Heart right ventricle (tissue), 16 donors: ENCODE measurements around the gene LPP. TPM values are rescaled to one million over a fixed set of nuclear protein-coding genes. Genes with fewer than 3 reads are reported as not detected.

Experiments
- ATAC-seq, 8 donors: fragments of 200-7000 bp; cut with Tn5 transposase; one replicate each; pipeline ENCODE4 v1.9.1; 2020; ENCODE audit warnings: mild to moderate bottlenecking in 8 of 8, moderate library complexity in 8 of 8, moderate number of reproducible peaks in 1 of 8
- DNase-seq, 2 donors: peaks; one replicate each; pipeline ENCODE4 v3.0.0-alpha.2; 2020
- H3K27ac ChIP-seq, 10 donors: fragments of 200-600 bp; sonication (generic) in 2 of 10; one replicate each; pipeline versions ENCODE4 v1.5.0 to v1.8.0; 2020 to 2022; ENCODE audit warnings: mild to moderate bottlenecking in 3 of 10
- H3K27me3 ChIP-seq, 7 donors: fragments of 200-600 bp; one replicate each; pipeline ENCODE4 v1.8.0; 2021 to 2022; ENCODE audit warnings: mild to moderate bottlenecking in 2 of 7
- H3K36me3 ChIP-seq, 9 donors: fragments of 200-600 bp; sonication (generic) in 1 of 9; one replicate each; pipeline versions ENCODE4 v1.5.0 to v1.8.0; 2020 to 2022; ENCODE audit warnings: mild to moderate bottlenecking in 2 of 9
- H3K4me1 ChIP-seq, 9 donors: fragments of 200-600 bp; sonication (generic) in 1 of 9; one replicate each; pipeline versions ENCODE4 v1.5.0 to v1.8.0; 2020 to 2022; ENCODE audit warnings: mild to moderate bottlenecking in 4 of 9
- H3K4me3 ChIP-seq, 10 donors: fragments of 200-600 bp; sonication (generic) in 2 of 10; one replicate each; pipeline versions ENCODE4 v1.5.0 to v1.8.0; 2020 to 2022; ENCODE audit warnings: mild to moderate bottlenecking in 7 of 10, moderate library complexity in 2 of 10
- H3K9me3 ChIP-seq, 11 donors: fragments of 200-600 bp in 10 of 11; sonication (generic) in 2 of 11; one replicate each; pipeline versions ENCODE4 v1.5.0 to v1.8.0; 2013 to 2022; ENCODE audit warnings: mild to moderate bottlenecking in 2 of 11, control low read depth in 1 of 11, moderate library complexity in 1 of 11
- WGBS, 2 donors: extraction: QIAGEN DNeasy Blood & Tissue Kit; methylation state at CpG; one replicate each; pipeline ENCODE4 v1.1.7; 2013; ENCODE audit warnings: inconsistent platforms in 1 of 2; 5-methylcytosine and 5-hydroxymethylcytosine counted together
- intact Hi-C, 10 donors: fragments of 100-400 bp; cut with DNase I; formaldehyde crosslinking; loops; one replicate each; pipeline versions ENCODE4 v1.11.1 to v1.14.2; 2022
- polyA plus RNA-seq, 2 donors: library from polyadenylated mRNA; stranded (reverse); fragments of 200-250 nt; gene quantifications; one replicate each; pipeline ENCODE4 v1.2.3, GENCODE V29; 2013
- total RNA-seq, 10 donors: library from RNA; stranded (reverse); fragmentation: NEBNext Ultra II Directional in 3 of 10; extraction: Animal tissue kit (Norgen Biotek cat#: 25700) in 3 of 10; gene quantifications; one replicate each; pipeline versions ENCODE4 v1.2.1 to v1.2.4, GENCODE V29; 2021 to 2023
- TF ChIP-seq, protein P1 (sequence below), 9 donors: fragments of 200-600 bp; sonication (generic) in 2 of 9; IDR thresholded peaks; one replicate each; pipeline versions ENCODE4 v1.5.0 to v1.8.0; 2021 to 2022; ENCODE audit warnings: antibody characterized with exemption in 9 of 9, mild to moderate bottlenecking in 5 of 9, moderate library complexity in 1 of 9
- donor health status: Arrhythmogenic right ventricular cardiomyopathy.
- donor health status: ischemic (EF 13 %, LVEDD 7.1; RV severe dilation, severe dysfunction).
- donor health status: healthy with polysubstance abuse.
- donor health status: DM: no; HTN: yes; CAD: no.
- donor health status: DM: no; HTN: no; CAD: no.
- donor health status: ischemic (EF 25% LVEDD 6.9; RV normal size, moderate dysfunction).
- donor health status: ischemic (EF 25% LVEDD 5.7; RV mildly dilated, moderate dysfunction).
- donor health status: healthy.
- donor health status: DM: yes; HTN: yes; CAD: no.
- donor health status: Ischemic cardiomyopathy.
- donor health status: ischemic (EF 35%, LVEDD 5.7; RV mildly dilated, moderate dysfunction).
- donor health status: nonischemic (EF 11% LVEDD 7.7; RV severe dilation, severe dysfunction).
- donor health status: DM: yes; HTN: yes; CAD: no.
- donor health status: PGD.
- donor health status: ischemic (EF 29% LVEDD 5.4; RV normal size, mild dysfunction).
- donor health status: nonischemic (EF 23%, LVEDD 6.1; RV moderate dilation, normal function).

Gene LPP
- total and polyA plus RNA-seq, 12 donors: 8.5 to 188 (median 140) TPM

DNA sequence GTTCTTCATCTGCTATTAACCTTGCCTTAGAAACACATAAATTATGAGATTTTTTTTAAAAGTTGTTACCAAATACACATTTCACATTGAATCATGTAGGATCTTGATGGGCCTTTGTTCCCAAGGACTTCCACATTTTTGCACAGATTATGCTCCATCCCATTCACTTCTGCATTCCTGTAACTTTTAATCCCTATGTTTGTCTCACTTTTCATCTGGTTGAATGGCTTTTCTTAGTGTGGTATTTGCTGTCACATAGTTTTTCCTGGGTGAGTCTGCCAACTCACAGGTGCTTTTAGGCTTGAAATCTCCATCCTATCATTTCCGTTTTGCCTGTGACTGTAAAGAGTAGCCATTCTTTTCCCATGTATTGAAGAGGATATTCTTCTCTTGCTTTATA is 720.6 kb downstream of the LPP start:
- DNase-seq: no peak
- 93 to 97% methylated on average over 1 of the region's 1 CpG for WGBS, 2 donors
- peaks cover 0 to 10% (median 0%) of the 10 kb centered on the region in 9 donors for H3K4me1 ChIP-seq
- H3K9me3 ChIP-seq: no peaks in the 10 kb centered on the region
- ATAC-seq: no peak
- no peak overlapping the region for H3K27ac ChIP-seq
- H3K4me3 ChIP-seq: no peak overlapping the region
- peaks cover 0 to 59% (median 21%) of the 10 kb centered on the region in 9 donors for H3K36me3 ChIP-seq
- TF ChIP-seq, protein P1, sequence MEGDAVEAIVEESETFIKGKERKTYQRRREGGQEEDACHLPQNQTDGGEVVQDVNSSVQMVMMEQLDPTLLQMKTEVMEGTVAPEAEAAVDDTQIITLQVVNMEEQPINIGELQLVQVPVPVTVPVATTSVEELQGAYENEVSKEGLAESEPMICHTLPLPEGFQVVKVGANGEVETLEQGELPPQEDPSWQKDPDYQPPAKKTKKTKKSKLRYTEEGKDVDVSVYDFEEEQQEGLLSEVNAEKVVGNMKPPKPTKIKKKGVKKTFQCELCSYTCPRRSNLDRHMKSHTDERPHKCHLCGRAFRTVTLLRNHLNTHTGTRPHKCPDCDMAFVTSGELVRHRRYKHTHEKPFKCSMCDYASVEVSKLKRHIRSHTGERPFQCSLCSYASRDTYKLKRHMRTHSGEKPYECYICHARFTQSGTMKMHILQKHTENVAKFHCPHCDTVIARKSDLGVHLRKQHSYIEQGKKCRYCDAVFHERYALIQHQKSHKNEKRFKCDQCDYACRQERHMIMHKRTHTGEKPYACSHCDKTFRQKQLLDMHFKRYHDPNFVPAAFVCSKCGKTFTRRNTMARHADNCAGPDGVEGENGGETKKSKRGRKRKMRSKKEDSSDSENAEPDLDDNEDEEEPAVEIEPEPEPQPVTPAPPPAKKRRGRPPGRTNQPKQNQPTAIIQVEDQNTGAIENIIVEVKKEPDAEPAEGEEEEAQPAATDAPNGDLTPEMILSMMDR (IDR thresholded peaks at IDR 0.05): no peak
- intact Hi-C loops: no loop called here
- H3K27me3 ChIP-seq: no peaks in the 10 kb centered on the region

DNA sequence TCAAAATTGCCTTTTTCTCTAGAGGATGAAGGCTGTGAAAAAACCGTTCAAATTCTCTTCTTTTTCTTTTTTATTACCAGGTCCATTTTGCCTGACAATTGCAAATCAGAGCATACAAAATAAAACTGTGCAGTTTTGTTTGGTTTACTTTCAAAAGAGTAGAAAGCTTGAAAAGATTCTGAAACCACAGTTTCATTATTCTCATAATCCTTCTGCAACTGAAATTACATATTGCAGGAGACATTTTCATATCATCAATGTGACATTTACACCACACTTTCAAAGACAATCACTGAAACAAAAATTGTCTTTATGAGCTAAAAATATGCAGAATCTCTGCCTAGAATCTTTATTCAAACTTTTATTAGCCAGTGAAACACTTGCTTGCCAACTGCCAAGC is 721.5 kb downstream of the LPP start:
- Histone ChIP-seq H3K27ac (no peak overlapping the region), H3K4me3 (no peak overlapping the region), H3K27me3 (no peaks in the 10 kb centered on the region), H3K36me3 (peaks cover 0 to 66% (median 21%) of the 10 kb centered on the region in 9 donors), H3K9me3 (no peaks in the 10 kb centered on the region), H3K4me1 (peaks cover 0 to 10% (median 0%) of the 10 kb centered on the region in 9 donors)
- no peak for DNase-seq
- ATAC-seq: no peak
- WGBS, 2 donors: 91 to 98% methylated on average over 1 of the region's 1 CpG
- TF ChIP-seq, protein P1 (IDR thresholded peaks at IDR 0.05): no peak
- intact Hi-C loops: no loop called here

DNA sequence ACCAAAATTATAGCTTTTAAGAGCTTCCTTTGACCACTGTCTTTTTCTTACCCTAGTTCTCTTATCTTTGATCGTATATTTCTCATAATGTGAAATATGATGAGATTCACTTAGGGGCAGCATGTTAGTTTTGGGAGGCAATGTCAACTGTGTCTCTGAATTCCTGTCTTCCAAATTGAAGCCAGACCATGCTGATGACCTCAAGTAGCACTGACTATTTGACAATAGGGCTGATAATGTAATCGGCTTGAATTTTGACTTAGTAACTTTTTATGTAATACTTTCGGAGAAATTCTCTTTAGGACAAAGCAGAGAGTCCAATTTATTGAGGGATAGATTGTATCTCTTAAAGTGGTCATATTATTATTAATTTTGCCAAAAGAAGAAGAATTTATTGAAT is 722.4 kb downstream of the LPP start:
- TF ChIP-seq, protein P1 (IDR thresholded peaks at IDR 0.05): no peak
- Histone ChIP-seq H3K9me3 (no peaks in the 10 kb centered on the region), H3K36me3 (peaks cover 0 to 69% (median 21%) of the 10 kb centered on the region in 9 donors), H3K4me1 (peaks cover 0 to 10% (median 0%) of the 10 kb centered on the region in 9 donors), H3K27ac (no peak overlapping the region), H3K27me3 (no peaks in the 10 kb centered on the region), H3K4me3 (no peak overlapping the region)
- intact Hi-C loops: no loop called here
- WGBS, 2 donors: 48 to 67% methylated on average over 3 of the region's 3 CpGs
- DNase-seq: no peak
- no peak for ATAC-seq

DNA sequence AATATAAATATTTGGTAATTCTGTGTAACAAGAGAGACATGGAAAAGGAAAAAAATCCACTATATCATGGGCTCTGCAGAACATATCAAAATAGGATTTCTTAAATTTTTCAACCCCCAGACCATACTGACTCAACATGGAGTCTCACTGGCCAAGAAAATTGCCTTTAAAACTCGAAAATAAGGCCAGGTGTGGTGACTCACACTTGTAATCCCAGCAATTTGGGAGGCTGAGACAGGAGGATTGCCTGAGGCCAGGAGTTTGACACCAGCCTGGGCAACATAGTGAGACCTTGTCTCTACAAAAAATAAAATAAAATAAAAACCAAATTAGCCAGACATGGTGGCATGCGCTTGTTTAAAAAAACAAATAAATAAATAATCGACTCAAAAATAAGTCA is 723.4 kb downstream of the LPP start:
- WGBS, 2 donors: 94 to 96% methylated on average over 3 of the region's 3 CpGs
- H3K27me3 ChIP-seq: no peaks in the 10 kb centered on the region
- no peak for ATAC-seq
- no peak overlapping the region for H3K27ac ChIP-seq
- no peaks in the 10 kb centered on the region for H3K9me3 ChIP-seq
- TF ChIP-seq, protein P1 (IDR thresholded peaks at IDR 0.05): no peak
- no peak overlapping the region for H3K4me3 ChIP-seq
- intact Hi-C loops: no loop called here
- H3K36me3 ChIP-seq: peaks cover 0 to 66% (median 21%) of the 10 kb centered on the region in 9 donors
- DNase-seq: no peak
- peaks cover 0 to 13% (median 0%) of the 10 kb centered on the region in 9 donors for H3K4me1 ChIP-seq
